ENCODE measurements around the gene ITPRID2.

DNA sequence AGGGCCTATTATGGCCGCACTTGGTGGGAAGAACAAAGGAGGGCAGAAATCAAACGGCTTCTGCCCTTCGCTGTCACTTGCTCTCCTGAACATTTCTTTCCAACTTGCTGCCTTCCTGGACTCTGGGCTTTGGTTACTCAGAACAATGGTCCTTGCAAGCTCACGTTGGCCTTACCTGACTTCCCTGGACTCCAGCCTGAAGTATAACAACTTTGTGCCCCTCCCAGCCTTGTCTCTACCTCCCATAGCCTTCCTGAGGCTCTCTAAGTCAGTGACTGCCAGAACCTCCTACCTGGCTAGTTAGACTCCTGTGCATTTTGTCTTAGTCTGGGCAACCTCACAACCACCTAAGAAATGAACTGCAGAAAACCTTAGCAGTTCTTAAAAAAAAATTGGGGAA lies 30.2 kb upstream of the ITPRID2 start:
- TF ChIP-seq CTCF (IDR thresholded peaks at IDR 0.05) (no peak), POLR2A (IDR thresholded peaks at IDR 0.05) (no peak), EP300 (IDR thresholded peaks at IDR 0.05) (no peak), POLR2AphosphoS5 (IDR thresholded peaks at IDR 0.05) (no peak)
